ENCODE results near the gene MAP4K4.

MAP4K4 gene

GRCh38 chr2:101693991-101694588 lies 3.4 kb upstream of the MAP4K4 start:
- DNase-seq, result no peak

- peak; percentile 28 for DNase-seq
Observed at GRCh38 chr2:101696272-101697123, 1.0 kb upstream of the MAP4K4 start.

GRCh38 chr2:101698014-101698843 lies 722 bp downstream of the MAP4K4 start:
- peak; percentile 40 for DNase-seq

- DNase-seq, result peak; percentile 28
Observed at GRCh38 chr2:101698844-101699754, 1.6 kb downstream of the MAP4K4 start.

- no peak for DNase-seq
Observed at GRCh38 chr2:101699755-101700461, 2.4 kb downstream of the MAP4K4 start.

GRCh38 chr2:101704046-101704466 lies 6.5 kb downstream of the MAP4K4 start:
- DNase-seq, result no peak

GRCh38 chr2:101704816-101705578 lies 7.5 kb downstream of the MAP4K4 start:
- peak; percentile 31 for DNase-seq

GRCh38 chr2:101706121-101706818 lies 8.8 kb downstream of the MAP4K4 start:
- DNase-seq, result no peak

- DNase-seq, result no peak
Observed at GRCh38 chr2:101706819-101707177, 9.3 kb downstream of the MAP4K4 start.

- DNase-seq, result no peak
Observed at GRCh38 chr2:101710036-101710435, 12.5 kb downstream of the MAP4K4 start.

- DNase-seq, result no peak
Observed at GRCh38 chr2:101710471-101711318, 13.2 kb downstream of the MAP4K4 start.

- DNase-seq, result no peak
Observed at GRCh38 chr2:101714118-101714517, 16.6 kb downstream of the MAP4K4 start.

GRCh38 chr2:101717071-101717845 lies 19.8 kb downstream of the MAP4K4 start:
- DNase-seq, result no peak

- DNase-seq, result no peak
Observed at GRCh38 chr2:101718479-101718878, 21.0 kb downstream of the MAP4K4 start.

GRCh38 chr2:101718993-101719571 lies 21.6 kb downstream of the MAP4K4 start:
- no peak for DNase-seq

GRCh38 chr2:101720732-101721131 lies 23.2 kb downstream of the MAP4K4 start:
- no peak for DNase-seq

- no peak for DNase-seq
Observed at GRCh38 chr2:101722864-101723263, 25.4 kb downstream of the MAP4K4 start.
